ENCODE data around the gene CHGA. TPM values are rescaled to one million over a fixed set of nuclear protein-coding genes. Genes with fewer than 3 reads are reported as not detected.

CHGA gene
- total RNA-seq, 1 experiment from 2014 or later, result not detected

GRCh38 chr14:92954933-92955332, 32.0 kb downstream of the CHGA start:
- no TSS peak for BruUV-seq (replicated peaks)

GRCh38 chr14:92955381-92955780, 32.4 kb downstream of the CHGA start:
- in situ Hi-C loops (cut with HindIII; ENCODE audit: low pct_unique_long_range_greater_than_20kb, low sequenced_read_pairs), result no loop called here
- H3K9me3 ChIP-seq (ENCODE audit: control insufficient read depth, insufficient read depth, low read depth, low read length), result no peaks in the 10 kb centered on the region
- H3K27ac ChIP-seq (ENCODE audit: low read length), result no peak overlapping the region
- H3K4me3 ChIP-seq (ENCODE audit: low read depth in 2 of 2, low read length in 2 of 2), result no peak overlapping the region
- POLR2A ChIA-PET, result no interaction called here
- no peaks in the 10 kb centered on the region for H3K4me1 ChIP-seq (ENCODE audit: control insufficient read depth, insufficient read depth, low read length)
- intact Hi-C loops (cut with micrococcal nuclease; ENCODE audit: unreplicated experiment), result loop anchor here (10.0 kb wide), 1 partner anchor 179 kb away; no protein-coding TSS in a partner anchor
- BruUV-seq (replicated peaks), result no TSS peak
- H3K27me3 ChIP-seq (ENCODE audit: control insufficient read depth, insufficient read depth, low read length), result no peaks in the 10 kb centered on the region
- H3K36me3 ChIP-seq (ENCODE audit: control insufficient read depth, insufficient read depth, low read length), result no peaks in the 10 kb centered on the region
- CTCF ChIA-PET, result interaction anchor here (0.6 kb wide), 2 partner anchors 158 to 1995 kb away, joined by 3 to 7 read pairs; no protein-coding TSS in a partner anchor
- ATAC-seq, result no peak
- DNase-seq (ENCODE audit: low read depth, low spot score), result no peak
- TF ChIP-seq CTCF (IDR thresholded peaks at IDR 0.05), result no peak
- TF ChIP-seq REST (IDR thresholded peaks at IDR 0.05; ENCODE audit: insufficient read depth in 1 of 2, low read depth in 2 of 2, low read length in 1 of 2), result no peak
- no peak for TF ChIP-seq TCF7L2 (IDR thresholded peaks at IDR 0.05; ENCODE audit: low read depth, low read length)
- no peak for TF ChIP-seq SIN3A (IDR thresholded peaks at IDR 0.05; ENCODE audit: borderline replicate concordance, insufficient read depth, low read depth, low read length)
- TF ChIP-seq POLR2AphosphoS5 (IDR thresholded peaks at IDR 0.05; ENCODE audit: low read depth, low read length), result no peak

More at GRCh38 chr14:92954933-92955332, 32.0 kb downstream of the CHGA start:
- ChIA-PET CTCF (no interaction called here), POLR2A (no interaction called here)
- H3K27me3 ChIP-seq (ENCODE audit: control insufficient read depth, insufficient read depth, low read length), result no peaks in the 10 kb centered on the region
- in situ Hi-C loops (cut with HindIII; ENCODE audit: low pct_unique_long_range_greater_than_20kb, low sequenced_read_pairs) (no loop called here), intact Hi-C loops (cut with micrococcal nuclease; ENCODE audit: unreplicated experiment) (loop anchor here (10.0 kb wide), 1 partner anchor 180 kb away; no protein-coding TSS in a partner anchor)
- H3K9me3 ChIP-seq (ENCODE audit: control insufficient read depth, insufficient read depth, low read depth, low read length), result no peaks in the 10 kb centered on the region
- DNase-seq (ENCODE audit: low read depth, low spot score) (no peak), ATAC-seq (no peak)
- no peak overlapping the region for H3K27ac ChIP-seq (ENCODE audit: low read length)
- H3K36me3 ChIP-seq (ENCODE audit: control insufficient read depth, insufficient read depth, low read length), result no peaks in the 10 kb centered on the region
- H3K4me1 ChIP-seq (ENCODE audit: control insufficient read depth, insufficient read depth, low read length), result no peaks in the 10 kb centered on the region
- no peak overlapping the region for H3K4me3 ChIP-seq (ENCODE audit: low read depth in 2 of 2, low read length in 2 of 2)
- TF ChIP-seq SIN3A (IDR thresholded peaks at IDR 0.05; ENCODE audit: borderline replicate concordance, insufficient read depth, low read depth, low read length), result no peak

DNA sequence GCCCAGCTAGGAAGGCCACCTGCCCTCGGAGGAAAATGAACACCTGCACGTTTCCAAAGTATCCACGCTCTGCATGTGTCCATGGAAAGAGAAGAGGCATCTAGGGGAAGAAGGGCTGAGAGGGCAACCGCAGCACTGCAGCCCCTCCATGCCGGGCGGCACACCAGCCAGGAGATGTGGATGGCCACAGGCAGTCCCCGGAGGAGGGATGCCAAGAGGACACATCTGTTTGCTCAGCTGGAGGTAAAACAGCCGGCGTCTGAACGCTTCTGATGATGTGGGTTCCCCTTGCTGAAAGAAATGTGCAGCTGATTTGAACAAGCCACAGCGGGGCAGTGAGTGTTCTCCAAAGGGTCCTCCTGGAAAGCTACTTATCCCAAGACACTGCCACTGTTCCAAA, 34.0 kb downstream of the CHGA start:
- ATAC-seq (no peak), DNase-seq (ENCODE audit: low read depth, low spot score) (no peak)
- ChIA-PET POLR2A (no interaction called here), CTCF (no interaction called here)
- TF ChIP-seq SIN3A (IDR thresholded peaks at IDR 0.05; ENCODE audit: borderline replicate concordance, insufficient read depth, low read depth, low read length) (no peak), POLR2AphosphoS5 (IDR thresholded peaks at IDR 0.05; ENCODE audit: low read depth, low read length) (no peak), REST (IDR thresholded peaks at IDR 0.05; ENCODE audit: insufficient read depth in 1 of 2, low read depth in 2 of 2, low read length in 1 of 2) (no peak), CTCF (IDR thresholded peaks at IDR 0.05) (no peak), TCF7L2 (IDR thresholded peaks at IDR 0.05; ENCODE audit: low read depth, low read length) (no peak)
- no peaks in the 10 kb centered on the region for H3K4me1 ChIP-seq (ENCODE audit: control insufficient read depth, insufficient read depth, low read length)
- in situ Hi-C loops (cut with HindIII; ENCODE audit: low pct_unique_long_range_greater_than_20kb, low sequenced_read_pairs), result no loop called here
- no peak overlapping the region for H3K27ac ChIP-seq (ENCODE audit: low read length)
- no peaks in the 10 kb centered on the region for H3K27me3 ChIP-seq (ENCODE audit: control insufficient read depth, insufficient read depth, low read length)
- intact Hi-C loops (cut with micrococcal nuclease; ENCODE audit: unreplicated experiment), result loop anchor here (10.0 kb wide), 1 partner anchor 178 kb away; no protein-coding TSS in a partner anchor
- H3K36me3 ChIP-seq (ENCODE audit: control insufficient read depth, insufficient read depth, low read length), result no peaks in the 10 kb centered on the region
- H3K9me3 ChIP-seq (ENCODE audit: control insufficient read depth, insufficient read depth, low read depth, low read length), result no peaks in the 10 kb centered on the region
- BruUV-seq (replicated peaks), result no TSS peak
- no peak overlapping the region for H3K4me3 ChIP-seq (ENCODE audit: low read depth in 2 of 2, low read length in 2 of 2)

Measured in Panc1 (cell line).